Adrenal gland (tissue), 5 donors: ENCODE measurements around the gene FOXI1.

Experiments used
- CTCF ChIP-seq, 6 experiments: fragments of 450-650 bp in 4 of 6; fragments of 200-600 bp in 2 of 6; sonication (generic) in 1 of 6; IDR thresholded peaks; 1 replicate in 5 of 6; 2 replicates in 1 of 6; pipeline versions ENCODE4 v1.5.1 to v1.8.0; 2016 to 2021; ENCODE audit warnings: antibody characterized with exemption in 6 of 6, mild to moderate bottlenecking in 2 of 6, moderate library complexity in 1 of 6
- POLR2A ChIP-seq, 2 donors: fragments of 450-650 bp; IDR thresholded peaks; one replicate each; pipeline ENCODE4 v1.6.1; 2017; ENCODE audit warnings: antibody characterized with exemption in 2 of 2, mild to moderate bottlenecking in 2 of 2, moderate library complexity in 1 of 2
- donor health status: DM: no; HTN: no; CAD: no.

- TF ChIP-seq CTCF (IDR thresholded peaks at IDR 0.05) (no peak), POLR2A (IDR thresholded peaks at IDR 0.05) (no peak)
Observed at GRCh38 chr5:170078931-170079330, 26.8 kb upstream of the FOXI1 start.
